HEK293T (cell line): ENCODE measurements around the gene MSMO1.

ENCODE experiments used
- ARNT ChIP-seq: fragments of 450-650 bp; IDR thresholded peaks from 2 replicates; pipeline ENCODE4 v1.6.1; 2017; ENCODE audit warnings: mild to moderate bottlenecking
- CTBP1 ChIP-seq: fragments of 450-650 bp; IDR thresholded peaks from 2 replicates; pipeline ENCODE4 v1.6.1; 2016; ENCODE audit warnings: borderline replicate concordance
- FOXA1 ChIP-seq: fragments of 450-650 bp; IDR thresholded peaks from 2 replicates; pipeline ENCODE4 v1.6.1; 2016; ENCODE audit warnings: mild to moderate bottlenecking
- FOXM1 ChIP-seq: fragments of 450-650 bp; IDR thresholded peaks from 2 replicates; pipeline ENCODE4 v1.6.1; 2017; ENCODE audit warnings: mild to moderate bottlenecking, borderline replicate concordance
- HDGF ChIP-seq: fragments of 450-650 bp; IDR thresholded peaks from 2 replicates; pipeline ENCODE4 v1.6.1; 2017; ENCODE audit warnings: antibody characterized with exemption, borderline replicate concordance
- L3MBTL2 ChIP-seq: fragments of 450-650 bp; conservative IDR thresholded peaks from 2 replicates; pipeline ENCODE4 v1.6.1; 2016; ENCODE audit warnings: mild to moderate bottlenecking
- LEF1 ChIP-seq: fragments of 450-650 bp; IDR thresholded peaks from 2 replicates; pipeline ENCODE4 v1.6.1; 2017; ENCODE audit warnings: mild to moderate bottlenecking, borderline replicate concordance
- PKNOX1 ChIP-seq: fragments of 450-650 bp; IDR thresholded peaks from 2 replicates; pipeline ENCODE4 v1.6.1; 2016
- SP1 ChIP-seq: fragments of 450-650 bp; IDR thresholded peaks from 2 replicates; pipeline ENCODE4 v1.6.1; 2017
- SUZ12 ChIP-seq: fragments of 450-650 bp; IDR thresholded peaks from 2 replicates; pipeline ENCODE4 v1.6.1; 2016; ENCODE audit warnings: mild to moderate bottlenecking
- ZNF384 ChIP-seq: fragments of 450-650 bp; IDR thresholded peaks from 2 replicates; pipeline ENCODE4 v1.6.1; 2016

- TF ChIP-seq LEF1 = no peak
- TF ChIP-seq PKNOX1 = no peak
- no peak for TF ChIP-seq HDGF
- no peak for TF ChIP-seq FOXM1
- no peak for TF ChIP-seq SUZ12
- no peak for TF ChIP-seq ARNT
- TF ChIP-seq SP1 = no peak
- no peak for TF ChIP-seq FOXA1
- TF ChIP-seq L3MBTL2 = no peak
- TF ChIP-seq CTBP1 = no peak
- no peak for TF ChIP-seq ZNF384
Observed at GRCh38 chr4:165330666-165331065, 3.2 kb downstream of the MSMO1 start.
